Stomach smooth muscle (tissue), 2 donors: ENCODE results near the gene COL8A2.

ENCODE experiments used
- H3K27ac ChIP-seq: one replicate; pipeline ENCODE4 v1.7.0; 2013; ENCODE audit warnings: mild to moderate bottlenecking, low read length, inconsistent platforms
- H3K27me3 ChIP-seq, 2 donors: one replicate each; pipeline ENCODE4 v1.7.0; 2013; ENCODE audit warnings: low read length in 2 of 2; ENCODE audit not compliant: insufficient read depth in 2 of 2, control insufficient read depth in 1 of 2
- H3K36me3 ChIP-seq, 2 donors: one replicate each; pipeline ENCODE4 v1.7.0; 2013; ENCODE audit warnings: low read length in 2 of 2; ENCODE audit not compliant: control insufficient read depth in 2 of 2, insufficient read depth in 2 of 2
- H3K4me1 ChIP-seq: one replicate; pipeline ENCODE4 v1.7.0; 2013; ENCODE audit warnings: low read length; ENCODE audit not compliant: control insufficient read depth, insufficient read depth
- H3K4me3 ChIP-seq, 2 donors: one replicate each; pipeline ENCODE4 v1.7.0; 2013; ENCODE audit warnings: low read length in 2 of 2
- H3K9ac ChIP-seq, 2 donors: one replicate each; pipeline ENCODE4 v1.7.0; 2013; ENCODE audit warnings: low read length in 2 of 2, mild to moderate bottlenecking in 1 of 2
- H3K9me3 ChIP-seq, 2 donors: one replicate each; pipeline ENCODE4 v1.7.0; 2013; ENCODE audit warnings: low read length in 2 of 2; ENCODE audit not compliant: control insufficient read depth in 2 of 2
- donor health status: healthy.
- donor health status: Pancreatic carcinoma.

Gene COL8A2

DNA sequence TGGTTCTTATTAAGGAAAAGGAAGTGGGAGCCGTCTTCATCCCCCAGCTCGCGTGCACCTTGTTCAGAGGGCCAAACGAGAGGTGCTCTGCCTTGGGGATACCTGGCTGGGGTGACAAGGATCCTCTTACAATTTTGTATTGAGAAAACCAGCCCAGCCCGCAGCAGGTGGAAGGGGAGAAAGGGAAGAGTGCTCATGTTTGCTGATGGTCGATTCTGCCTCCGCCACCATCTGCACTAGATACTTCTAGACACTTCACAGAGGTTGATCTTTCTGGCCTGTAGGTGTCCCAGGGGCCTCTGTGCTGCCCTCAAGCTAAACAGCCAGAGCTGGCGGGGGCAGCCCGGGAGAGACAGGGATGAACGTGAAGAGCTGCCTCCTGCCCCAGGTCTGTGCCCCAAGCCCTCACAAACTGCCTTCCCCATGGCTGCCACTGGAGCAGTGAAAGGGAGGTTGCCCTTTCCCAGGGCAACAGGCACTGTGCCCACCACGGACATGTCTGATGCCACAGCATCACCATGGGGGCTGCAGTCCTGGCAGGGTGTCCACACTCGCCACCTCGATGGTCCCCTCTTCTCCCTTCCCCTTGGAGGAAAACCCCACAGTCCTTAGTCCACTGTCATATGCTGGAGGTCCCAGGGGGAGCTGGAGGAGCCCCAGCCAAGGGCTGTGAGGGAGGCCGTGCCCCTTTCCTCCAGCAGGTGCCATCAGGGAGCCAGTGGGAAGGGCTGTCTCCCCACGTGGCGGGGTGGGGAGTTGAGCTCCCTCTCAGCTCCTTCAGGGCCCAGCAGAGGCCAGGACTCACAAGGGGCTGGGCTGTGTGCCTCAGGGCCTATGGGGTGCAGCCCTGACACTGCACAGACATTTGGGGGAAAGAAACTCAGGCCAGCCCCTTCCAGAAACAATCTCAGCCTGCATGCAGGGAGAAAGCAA is 28.3 kb downstream of the COL8A2 start:
- H3K9ac ChIP-seq = no peak overlapping the region
- peaks cover 24% of the 10 kb centered on the region for H3K4me1 ChIP-seq
- no peak overlapping the region for H3K4me3 ChIP-seq
- H3K27me3 ChIP-seq = no peaks in the 10 kb centered on the region
- H3K27ac ChIP-seq = no peak overlapping the region
- H3K9me3 ChIP-seq = no peaks in the 10 kb centered on the region
- peaks cover 32 to 36% of the 10 kb centered on the region in 2 donors for H3K36me3 ChIP-seq

DNA sequence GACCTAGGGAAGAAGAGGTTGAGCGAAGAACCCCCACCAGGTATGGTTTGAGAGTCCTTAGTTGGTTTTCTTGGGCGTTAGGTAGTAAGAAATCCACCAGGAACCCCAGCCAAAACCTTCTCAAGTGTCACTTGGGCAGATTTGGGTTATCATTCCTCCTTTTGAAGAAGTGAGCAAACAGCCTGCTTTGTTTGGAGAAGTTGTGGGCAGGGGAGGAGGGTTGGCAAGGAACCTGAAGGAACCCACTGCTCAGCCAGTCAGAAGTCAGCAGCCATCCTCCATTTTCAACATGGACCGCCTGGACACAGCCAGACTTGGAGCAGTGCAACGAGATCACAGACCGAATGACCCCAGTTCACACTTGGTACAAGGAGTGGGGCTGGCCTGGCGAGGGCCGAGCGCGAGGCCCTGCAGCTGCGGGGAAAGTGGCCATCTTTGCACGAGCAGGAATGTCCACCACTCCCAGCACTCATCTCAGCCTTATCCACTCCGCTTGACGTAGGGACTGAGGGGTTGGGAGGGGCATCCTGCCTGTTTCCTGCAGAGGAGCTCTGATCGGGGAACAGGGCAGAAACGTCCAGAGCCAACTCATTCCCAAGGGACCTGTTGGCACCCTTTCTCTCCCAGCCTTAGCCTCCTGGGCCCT is 29.1 kb downstream of the COL8A2 start:
- no peak overlapping the region for H3K4me3 ChIP-seq
- peak overlapping the region in 1 of 2 donors; percentile 21 for H3K9ac ChIP-seq
- H3K9me3 ChIP-seq = no peaks in the 10 kb centered on the region
- H3K27ac ChIP-seq = no peak overlapping the region
- peaks cover 24% of the 10 kb centered on the region for H3K4me1 ChIP-seq
- H3K27me3 ChIP-seq = no peaks in the 10 kb centered on the region
- H3K36me3 ChIP-seq = peaks cover 37 to 43% of the 10 kb centered on the region in 2 donors

DNA sequence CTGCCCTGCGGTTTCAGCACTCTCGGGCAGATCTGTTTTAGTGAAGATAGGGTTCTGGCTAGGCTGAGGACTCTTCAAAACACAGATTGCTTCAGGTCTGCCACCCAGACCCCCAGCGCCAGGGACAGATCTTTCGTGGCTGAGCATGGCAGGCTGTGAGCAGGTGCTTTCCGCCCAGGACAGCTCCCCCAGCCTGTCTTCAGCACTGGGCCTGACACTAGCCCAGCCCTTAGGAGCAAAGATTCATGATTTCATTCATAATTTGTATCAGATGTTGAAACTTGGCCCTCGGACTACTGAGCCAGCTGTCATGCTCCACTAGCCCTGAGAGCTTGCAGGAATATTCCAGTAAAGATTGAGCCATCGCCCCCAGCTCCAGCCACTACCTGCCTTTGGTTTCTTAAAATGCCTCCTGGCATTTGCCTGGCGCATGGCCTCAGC is 30.4 kb downstream of the COL8A2 start:
- Histone ChIP-seq H3K27me3 (no peaks in the 10 kb centered on the region), H3K4me3 (no peak overlapping the region), H3K27ac (peak overlapping the region; percentile 18), H3K4me1 (peaks cover 25% of the 10 kb centered on the region), H3K36me3 (peaks cover 37 to 43% of the 10 kb centered on the region in 2 donors), H3K9me3 (no peaks in the 10 kb centered on the region), H3K9ac (no peak overlapping the region)

DNA sequence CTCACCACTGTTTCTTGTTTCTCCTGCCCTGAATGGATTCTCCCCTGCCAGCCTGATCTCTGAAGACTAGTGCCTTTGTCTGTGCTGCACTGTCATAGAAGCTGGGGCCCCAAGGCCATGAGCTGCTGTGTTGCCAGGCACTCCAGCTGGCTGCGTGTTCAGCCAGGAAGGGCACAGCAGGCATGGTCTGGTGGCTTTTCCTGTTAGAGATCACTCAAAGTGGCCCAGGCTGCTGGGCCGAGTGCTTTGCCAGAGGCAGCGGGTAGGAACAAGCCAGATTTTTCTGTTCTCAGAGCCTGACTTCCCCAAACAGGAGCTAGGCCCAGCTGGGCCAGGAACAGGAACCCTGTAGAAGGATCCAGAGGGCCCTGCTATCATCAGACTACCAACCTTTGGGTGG is 31.1 kb downstream of the COL8A2 start:
- H3K9me3 ChIP-seq = no peaks in the 10 kb centered on the region
- H3K9ac ChIP-seq = no peak overlapping the region
- H3K27ac ChIP-seq = peak overlapping the region; percentile 18
- H3K36me3 ChIP-seq = peaks cover 37 to 43% of the 10 kb centered on the region in 2 donors
- no peak overlapping the region for H3K4me3 ChIP-seq
- peaks cover 27% of the 10 kb centered on the region for H3K4me1 ChIP-seq
- H3K27me3 ChIP-seq = no peaks in the 10 kb centered on the region

DNA sequence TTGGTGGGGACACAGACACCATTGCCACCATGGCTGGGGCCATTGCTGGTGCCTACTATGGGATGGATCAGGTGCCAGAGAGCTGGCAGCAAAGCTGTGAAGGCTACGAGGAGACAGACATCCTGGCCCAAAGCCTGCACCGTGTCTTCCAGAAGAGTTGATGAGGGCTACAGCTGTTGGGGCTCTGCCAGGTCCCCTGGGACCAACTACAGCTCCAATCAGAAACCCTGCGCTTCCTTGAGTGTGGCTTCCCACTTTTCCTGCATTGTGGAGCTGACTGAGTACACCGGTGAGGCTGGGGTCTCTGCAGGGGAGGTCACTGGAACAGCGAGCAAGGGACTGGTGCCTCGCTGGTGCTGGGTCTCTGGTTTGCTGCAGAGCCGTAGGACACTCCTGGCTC is 31.8 kb downstream of the COL8A2 start:
- peaks cover 31% of the 10 kb centered on the region for H3K4me1 ChIP-seq
- peaks cover 37 to 43% of the 10 kb centered on the region in 2 donors for H3K36me3 ChIP-seq
- no peak overlapping the region for H3K27ac ChIP-seq
- H3K4me3 ChIP-seq = no peak overlapping the region
- H3K9ac ChIP-seq = no peak overlapping the region
- H3K27me3 ChIP-seq = no peaks in the 10 kb centered on the region
- H3K9me3 ChIP-seq = no peaks in the 10 kb centered on the region

DNA sequence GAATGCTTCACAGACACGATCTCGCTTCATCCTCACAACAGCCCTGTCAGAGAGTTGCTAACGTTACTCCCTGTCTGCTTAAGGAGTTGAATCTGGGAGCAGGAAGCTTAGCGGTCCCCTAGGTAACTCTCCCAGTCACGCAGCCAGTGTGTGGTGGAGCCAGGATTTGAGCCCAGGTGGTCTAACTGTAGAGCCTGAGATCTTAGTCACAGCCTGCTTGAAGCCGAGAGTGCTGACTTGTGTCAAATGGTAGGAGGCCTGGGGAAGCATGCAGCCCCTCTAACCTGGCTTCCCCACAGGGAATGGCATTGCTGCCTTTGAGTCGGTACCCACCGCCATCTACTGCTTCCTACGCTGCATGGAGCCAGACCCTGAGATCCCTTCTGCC is 32.2 kb downstream of the COL8A2 start:
- Histone ChIP-seq H3K9ac (no peak overlapping the region), H3K36me3 (peaks cover 37 to 43% of the 10 kb centered on the region in 2 donors), H3K4me1 (peaks cover 33% of the 10 kb centered on the region), H3K9me3 (no peaks in the 10 kb centered on the region), H3K4me3 (no peak overlapping the region), H3K27ac (no peak overlapping the region), H3K27me3 (no peaks in the 10 kb centered on the region)

DNA sequence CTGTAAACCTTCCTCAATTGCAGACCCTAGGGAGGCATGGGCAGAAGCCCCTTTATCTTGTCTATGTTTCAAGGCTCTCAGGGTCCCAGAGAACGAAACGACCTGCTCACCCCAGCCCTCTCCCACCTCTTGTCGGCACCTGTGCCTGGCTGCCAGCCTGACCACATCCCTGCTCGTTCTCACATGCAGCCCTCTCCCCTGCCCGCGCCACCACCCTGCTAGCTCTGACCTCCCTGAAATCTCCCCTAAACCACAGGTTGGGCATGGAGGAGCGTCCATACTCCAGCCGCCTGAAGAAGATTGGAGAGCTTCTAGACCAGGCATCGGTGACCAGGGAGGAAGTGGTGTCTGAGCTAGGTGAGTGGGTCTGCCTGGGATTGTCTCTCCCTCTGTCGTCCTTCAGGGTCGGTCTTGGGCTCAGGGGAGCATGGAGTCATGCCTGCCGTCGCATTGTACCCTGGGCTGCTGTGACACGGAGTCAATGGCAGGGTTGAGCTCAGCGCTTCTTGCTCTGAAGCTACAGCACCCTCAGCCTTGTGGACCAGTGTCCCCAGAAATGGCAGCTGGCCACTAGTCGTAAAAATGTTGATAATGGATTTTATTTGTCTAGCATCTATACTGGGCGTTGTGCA is 32.7 kb downstream of the COL8A2 start:
- Histone ChIP-seq H3K27me3 (no peaks in the 10 kb centered on the region), H3K4me3 (no peak overlapping the region), H3K36me3 (peaks cover 37 to 43% of the 10 kb centered on the region in 2 donors), H3K9ac (no peak overlapping the region), H3K9me3 (no peaks in the 10 kb centered on the region), H3K4me1 (peaks cover 33% of the 10 kb centered on the region), H3K27ac (no peak overlapping the region)

DNA sequence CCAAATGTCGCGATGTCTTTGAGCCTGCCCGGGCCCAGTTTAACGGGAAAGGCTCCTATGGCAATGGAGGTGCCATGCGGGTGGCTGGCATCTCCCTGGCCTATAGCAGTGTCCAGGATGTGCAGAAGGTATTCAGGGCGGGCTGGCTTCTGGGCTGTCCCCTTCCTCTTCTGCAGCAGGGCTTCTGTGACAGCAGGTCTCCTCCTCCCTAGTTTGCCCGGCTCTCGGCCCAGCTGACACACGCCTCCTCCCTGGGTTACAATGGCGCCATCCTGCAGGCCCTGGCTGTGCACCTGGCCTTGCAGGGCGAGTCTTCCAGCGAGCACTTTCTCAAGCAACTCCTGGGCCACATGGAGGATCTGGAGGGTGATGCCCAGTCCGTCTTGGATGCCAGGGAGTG is 33.3 kb downstream of the COL8A2 start:
- H3K9me3 ChIP-seq = no peaks in the 10 kb centered on the region
- H3K27ac ChIP-seq = no peak overlapping the region
- no peak overlapping the region for H3K4me3 ChIP-seq
- H3K36me3 ChIP-seq = peaks cover 37 to 43% of the 10 kb centered on the region in 2 donors
- no peak overlapping the region for H3K9ac ChIP-seq
- no peaks in the 10 kb centered on the region for H3K27me3 ChIP-seq
- peaks cover 36% of the 10 kb centered on the region for H3K4me1 ChIP-seq

DNA sequence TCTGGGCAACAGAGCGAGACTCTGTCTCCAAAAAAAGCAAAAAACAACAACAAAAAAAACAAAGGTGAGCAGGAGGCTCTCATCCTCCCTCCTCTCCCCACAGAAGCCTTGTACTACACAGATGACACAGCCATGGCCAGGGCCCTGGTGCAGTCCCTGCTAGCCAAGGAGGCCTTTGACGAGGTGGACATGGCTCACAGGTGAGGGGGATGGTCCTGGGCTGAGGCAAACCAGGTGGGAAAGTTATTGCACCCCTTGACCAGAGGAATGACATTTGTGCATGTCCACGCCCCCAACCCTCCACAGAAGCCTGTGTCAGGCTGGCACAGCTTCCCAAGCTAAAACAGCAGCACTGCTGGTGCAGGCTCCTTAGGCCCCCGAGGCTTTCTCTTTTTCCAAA is 33.9 kb downstream of the COL8A2 start:
- H3K27me3 ChIP-seq = peaks cover under 1 to 2% of the 10 kb centered on the region in 2 donors
- no peak overlapping the region for H3K4me3 ChIP-seq
- peaks cover 34 to 41% of the 10 kb centered on the region in 2 donors for H3K36me3 ChIP-seq
- H3K27ac ChIP-seq = no peak overlapping the region
- H3K9me3 ChIP-seq = no peaks in the 10 kb centered on the region
- H3K9ac ChIP-seq = no peak overlapping the region
- H3K4me1 ChIP-seq = peaks cover 36% of the 10 kb centered on the region

DNA sequence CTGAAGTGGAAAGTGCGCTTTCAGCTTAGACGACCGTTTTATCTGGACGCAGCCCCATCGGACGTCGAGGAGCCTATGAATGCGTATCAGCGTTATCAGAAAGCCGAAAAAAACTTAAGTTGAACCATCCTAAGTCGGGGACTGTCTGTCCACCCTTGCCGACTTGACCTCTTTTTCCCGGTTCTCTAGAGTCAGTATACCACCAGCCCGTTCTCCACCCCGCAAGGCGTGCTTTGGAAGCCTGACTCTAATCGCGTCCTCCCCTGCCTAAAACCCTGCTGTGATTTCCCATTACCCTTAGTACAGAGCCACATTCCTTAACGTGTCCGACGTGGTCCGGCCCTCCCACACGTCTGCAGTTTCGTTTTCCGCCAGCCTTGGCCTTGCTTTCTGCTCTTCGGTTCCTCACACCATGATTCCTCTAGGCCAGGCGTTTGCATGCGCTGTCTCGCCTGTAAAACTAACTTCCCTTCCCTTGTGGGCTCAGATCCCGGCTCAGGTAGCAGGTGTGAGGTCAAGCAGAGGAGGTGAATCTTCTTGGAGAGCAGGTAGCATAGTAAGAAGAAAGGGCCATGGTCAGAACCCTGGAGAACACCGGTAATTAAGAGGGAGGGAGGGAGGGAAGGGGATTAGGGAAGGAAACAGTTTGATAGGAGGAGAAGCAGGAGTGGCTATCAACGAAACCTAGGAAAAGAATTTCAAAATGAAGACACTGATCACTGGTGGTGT is 35.5 kb downstream of the COL8A2 start:
- peaks cover 41% of the 10 kb centered on the region for H3K4me1 ChIP-seq
- peaks cover 29 to 33% of the 10 kb centered on the region in 2 donors for H3K36me3 ChIP-seq
- H3K27me3 ChIP-seq = peaks cover 8 to 9% of the 10 kb centered on the region in 2 donors
- H3K4me3 ChIP-seq = peak overlapping the region; percentile 86 to 90
- H3K9me3 ChIP-seq = no peaks in the 10 kb centered on the region
- H3K27ac ChIP-seq = peak overlapping the region; percentile 74
- H3K9ac ChIP-seq = peak overlapping the region; percentile 63 to 78
